WTC11 (cell line): ENCODE data around the gene PLK3. TPM values are rescaled to one million over a fixed set of nuclear protein-coding genes. Genes with fewer than 3 reads are reported as not detected.

Source experiments
- FOXK1 ChIP-seq: sonication (generic); formaldehyde crosslinking; IDR thresholded peaks from 2 replicates; pipeline ENCODE4 v1.8.0; 2022; ENCODE audit warnings: mild to moderate bottlenecking, moderate library complexity, missing genetic modification reagents
- IRF2 ChIP-seq: sonication (generic); formaldehyde crosslinking; IDR thresholded peaks from 2 replicates; pipeline ENCODE4 v1.8.0; 2022; ENCODE audit warnings: low read depth, missing genetic modification reagents, borderline replicate concordance
- KAT7 ChIP-seq: sonication (generic); formaldehyde crosslinking; IDR thresholded peaks from 2 replicates; pipeline ENCODE4 v1.8.1; 2023; ENCODE audit warnings: missing genetic modification reagents, mild to moderate bottlenecking, borderline replicate concordance
- MXD4 ChIP-seq: fragments of 250-450 bp; sonication (Bioruptor Pico); IDR thresholded peaks from 2 replicates; pipeline ENCODE4 v1.8.0; 2021; ENCODE audit warnings: mild to moderate bottlenecking, moderate library complexity, borderline replicate concordance
- NR3C1 ChIP-seq: sonication (generic); formaldehyde crosslinking; conservative IDR thresholded peaks from 2 replicates; pipeline ENCODE4 v1.8.1; 2023; ENCODE audit warnings: low read depth, mild to moderate bottlenecking, missing genetic modification reagents
- OVOL2 ChIP-seq: fragments of 250-450 bp; sonication (Bioruptor Pico); IDR thresholded peaks from 2 replicates; pipeline ENCODE4 v1.9.0; 2021; ENCODE audit warnings: mild to moderate bottlenecking, borderline replicate concordance
- SMAD4 ChIP-seq: sonication (generic); formaldehyde crosslinking; IDR thresholded peaks from 2 replicates; pipeline ENCODE4 v1.8.0; 2022; ENCODE audit warnings: mild to moderate bottlenecking, missing genetic modification reagents
- ZNF232 ChIP-seq: sonication (generic); formaldehyde crosslinking; IDR thresholded peaks from 2 replicates; pipeline ENCODE4 v1.8.0; 2022; ENCODE audit warnings: mild to moderate bottlenecking, missing genetic modification reagents
- ZNF263 ChIP-seq: sonication (generic); formaldehyde crosslinking; IDR thresholded peaks from 2 replicates; pipeline ENCODE4 v1.8.1; 2022; ENCODE audit warnings: low read depth, mild to moderate bottlenecking, moderate library complexity, missing genetic modification reagents
- total RNA-seq: library from RNA; stranded (reverse); gene quantifications from 3 replicates; pipeline ENCODE4 v1.2.3, GENCODE V29; 2021
- TF ChIP-seq, protein P1 (sequence below): sonication (generic); formaldehyde crosslinking; IDR thresholded peaks from 2 replicates; pipeline ENCODE4 v1.8.1; 2022; ENCODE audit warnings: mild to moderate bottlenecking, moderate library complexity, missing genetic modification reagents
- TF ChIP-seq, protein P2 (sequence below): sonication (generic); formaldehyde crosslinking; IDR thresholded peaks from 2 replicates; pipeline ENCODE4 v1.8.0; 2023; ENCODE audit warnings: missing genetic modification reagents, mild to moderate bottlenecking, borderline replicate concordance
- TF ChIP-seq, protein P3 (sequence below): fragments of 250-450 bp; sonication (Bioruptor Pico); conservative IDR thresholded peaks from 2 replicates; pipeline ENCODE4 v1.9.0; 2021; ENCODE audit warnings: mild to moderate bottlenecking
- TF ChIP-seq, protein P4 (sequence below): sonication (generic); formaldehyde crosslinking; IDR thresholded peaks from 2 replicates; pipeline ENCODE4 v1.8.0; 2022; ENCODE audit warnings: missing genetic modification reagents
- TF ChIP-seq, protein P5 (sequence below): fragments of 250-450 bp; sonication (Bioruptor Pico); IDR thresholded peaks from 2 replicates; pipeline ENCODE4 v1.8.0; 2021; ENCODE audit warnings: mild to moderate bottlenecking
- TF ChIP-seq, protein P6 (sequence below): sonication (generic); formaldehyde crosslinking; IDR thresholded peaks from 2 replicates; pipeline ENCODE4 v1.8.1; 2023; ENCODE audit warnings: mild to moderate bottlenecking, missing genetic modification reagents, moderate library complexity
- TF ChIP-seq, protein P7 (sequence below): fragments of 250-450 bp; sonication (Bioruptor Pico); IDR thresholded peaks from 2 replicates; pipeline ENCODE4 v1.9.0; 2021; ENCODE audit warnings: mild to moderate bottlenecking
- TF ChIP-seq, protein P8 (sequence below): fragments of 250-450 bp; sonication (Bioruptor Pico); IDR thresholded peaks from 2 replicates; pipeline ENCODE4 v1.9.0; 2021; ENCODE audit warnings: mild to moderate bottlenecking, borderline replicate concordance

The PLK3 gene
- total RNA-seq, 1 experiment from 2014 or later, result 16.4 TPM

DNA sequence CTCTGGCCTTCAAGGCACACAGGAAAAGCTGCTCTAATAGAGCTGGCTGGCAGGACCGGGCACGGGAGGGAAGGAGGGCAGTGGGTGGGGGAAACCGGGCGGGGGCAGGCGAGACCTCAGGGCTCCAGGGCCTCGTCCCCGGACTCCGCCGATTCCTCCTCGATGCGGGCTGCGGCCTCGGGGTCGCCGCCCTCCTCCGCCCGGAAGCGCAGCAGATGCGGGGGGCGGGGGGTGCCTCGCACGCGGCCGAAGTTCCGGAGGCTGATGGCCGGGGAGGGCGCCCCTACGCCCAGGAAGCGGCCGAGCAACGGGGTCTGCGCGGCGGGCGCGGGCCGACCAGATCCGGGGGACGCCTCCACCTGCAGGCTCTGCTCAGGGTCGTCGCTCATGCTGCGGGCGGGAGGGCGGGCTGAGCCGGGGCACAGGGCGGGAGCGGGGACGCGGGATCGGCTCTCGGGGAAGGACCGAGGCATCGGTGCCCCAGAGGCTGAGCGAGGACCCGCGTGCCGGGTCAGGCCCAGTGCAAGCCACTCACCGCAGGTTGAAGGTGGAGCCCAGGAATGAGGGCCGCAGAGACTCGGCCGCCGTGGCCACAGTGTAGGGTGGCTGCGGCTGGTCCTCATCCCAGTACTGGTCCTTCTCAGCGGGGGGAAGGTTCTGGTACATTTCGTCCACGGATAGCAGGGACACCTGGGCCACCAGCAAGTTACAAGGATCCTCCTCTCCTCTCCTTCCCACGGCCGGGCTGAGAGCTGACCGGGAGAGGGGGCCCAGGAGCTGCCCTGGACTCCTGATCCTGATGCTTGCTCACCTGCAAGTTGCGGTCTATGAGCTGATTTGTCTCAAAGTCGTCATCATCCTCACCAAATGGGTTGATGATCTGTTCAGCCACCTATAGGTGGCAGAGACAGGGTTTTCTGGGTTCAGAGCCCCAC, 15.8 kb upstream of the PLK3 start (continued):
- TF ChIP-seq, protein P1, sequence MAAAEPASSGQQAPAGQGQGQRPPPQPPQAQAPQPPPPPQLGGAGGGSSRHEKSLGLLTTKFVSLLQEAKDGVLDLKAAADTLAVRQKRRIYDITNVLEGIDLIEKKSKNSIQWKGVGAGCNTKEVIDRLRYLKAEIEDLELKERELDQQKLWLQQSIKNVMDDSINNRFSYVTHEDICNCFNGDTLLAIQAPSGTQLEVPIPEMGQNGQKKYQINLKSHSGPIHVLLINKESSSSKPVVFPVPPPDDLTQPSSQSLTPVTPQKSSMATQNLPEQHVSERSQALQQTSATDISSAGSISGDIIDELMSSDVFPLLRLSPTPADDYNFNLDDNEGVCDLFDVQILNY (CRISPR knock-in tag), result 0 out of 2 replicates have a peak, but pooled peaks have one; percentile 14
- TF ChIP-seq MXD4 (CRISPR knock-in tag) (no peak), ZNF263 (CRISPR knock-in tag) (no peak), ZNF232 (CRISPR knock-in tag) (no peak), OVOL2 (no peak), SMAD4 (CRISPR knock-in tag) (no peak), IRF2 (CRISPR knock-in tag) (no peak), NR3C1 (CRISPR knock-in tag) (peak; percentile 83; the same call in 1 of the 2 replicates), KAT7 (CRISPR knock-in tag) (no peak), FOXK1 (CRISPR knock-in tag) (0 out of 2 replicates have a peak, but pooled peaks have one; percentile 51)
- TF ChIP-seq, protein P2, sequence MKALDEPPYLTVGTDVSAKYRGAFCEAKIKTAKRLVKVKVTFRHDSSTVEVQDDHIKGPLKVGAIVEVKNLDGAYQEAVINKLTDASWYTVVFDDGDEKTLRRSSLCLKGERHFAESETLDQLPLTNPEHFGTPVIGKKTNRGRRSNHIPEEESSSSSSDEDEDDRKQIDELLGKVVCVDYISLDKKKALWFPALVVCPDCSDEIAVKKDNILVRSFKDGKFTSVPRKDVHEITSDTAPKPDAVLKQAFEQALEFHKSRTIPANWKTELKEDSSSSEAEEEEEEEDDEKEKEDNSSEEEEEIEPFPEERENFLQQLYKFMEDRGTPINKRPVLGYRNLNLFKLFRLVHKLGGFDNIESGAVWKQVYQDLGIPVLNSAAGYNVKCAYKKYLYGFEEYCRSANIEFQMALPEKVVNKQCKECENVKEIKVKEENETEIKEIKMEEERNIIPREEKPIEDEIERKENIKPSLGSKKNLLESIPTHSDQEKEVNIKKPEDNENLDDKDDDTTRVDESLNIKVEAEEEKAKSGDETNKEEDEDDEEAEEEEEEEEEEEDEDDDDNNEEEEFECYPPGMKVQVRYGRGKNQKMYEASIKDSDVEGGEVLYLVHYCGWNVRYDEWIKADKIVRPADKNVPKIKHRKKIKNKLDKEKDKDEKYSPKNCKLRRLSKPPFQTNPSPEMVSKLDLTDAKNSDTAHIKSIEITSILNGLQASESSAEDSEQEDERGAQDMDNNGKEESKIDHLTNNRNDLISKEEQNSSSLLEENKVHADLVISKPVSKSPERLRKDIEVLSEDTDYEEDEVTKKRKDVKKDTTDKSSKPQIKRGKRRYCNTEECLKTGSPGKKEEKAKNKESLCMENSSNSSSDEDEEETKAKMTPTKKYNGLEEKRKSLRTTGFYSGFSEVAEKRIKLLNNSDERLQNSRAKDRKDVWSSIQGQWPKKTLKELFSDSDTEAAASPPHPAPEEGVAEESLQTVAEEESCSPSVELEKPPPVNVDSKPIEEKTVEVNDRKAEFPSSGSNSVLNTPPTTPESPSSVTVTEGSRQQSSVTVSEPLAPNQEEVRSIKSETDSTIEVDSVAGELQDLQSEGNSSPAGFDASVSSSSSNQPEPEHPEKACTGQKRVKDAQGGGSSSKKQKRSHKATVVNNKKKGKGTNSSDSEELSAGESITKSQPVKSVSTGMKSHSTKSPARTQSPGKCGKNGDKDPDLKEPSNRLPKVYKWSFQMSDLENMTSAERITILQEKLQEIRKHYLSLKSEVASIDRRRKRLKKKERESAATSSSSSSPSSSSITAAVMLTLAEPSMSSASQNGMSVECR (CRISPR knock-in tag), result 0 out of 2 replicates have a peak, but pooled peaks have one; percentile 29
- TF ChIP-seq, protein P3, sequence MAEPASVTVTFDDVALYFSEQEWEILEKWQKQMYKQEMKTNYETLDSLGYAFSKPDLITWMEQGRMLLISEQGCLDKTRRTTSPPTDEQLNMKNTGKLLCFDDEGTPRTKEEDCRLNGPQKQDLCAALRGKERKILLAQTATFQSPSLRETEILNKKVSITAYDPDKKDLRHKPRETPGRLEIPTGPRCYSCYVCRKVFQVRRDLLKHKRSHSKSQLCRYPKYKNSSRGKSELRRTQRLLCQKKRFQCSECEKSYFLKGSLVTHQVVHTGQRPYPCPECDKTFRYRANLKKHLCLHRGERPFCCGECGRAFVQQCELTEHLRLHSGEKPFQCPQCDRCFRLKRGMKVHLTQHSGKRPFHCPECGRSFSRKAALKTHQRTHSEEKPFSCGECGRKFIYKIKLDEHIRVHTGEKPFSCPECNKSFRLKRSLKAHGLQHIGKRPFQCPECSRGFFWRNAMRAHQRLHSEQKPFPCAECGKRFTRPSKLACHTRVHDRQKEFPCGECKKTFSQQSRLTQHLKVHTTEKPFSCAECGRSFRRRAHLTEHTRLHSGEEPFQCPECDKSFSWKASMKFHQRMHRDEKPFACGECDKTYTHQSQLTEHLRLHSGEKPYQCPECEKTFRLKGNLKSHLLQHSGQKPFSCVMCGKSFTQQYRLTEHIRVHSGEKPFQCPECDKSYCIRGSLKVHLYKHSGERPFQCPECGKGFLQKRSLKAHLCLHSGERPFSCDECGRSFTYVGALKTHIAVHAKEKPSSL (CRISPR knock-in tag), result no peak
- TF ChIP-seq, protein P4, sequence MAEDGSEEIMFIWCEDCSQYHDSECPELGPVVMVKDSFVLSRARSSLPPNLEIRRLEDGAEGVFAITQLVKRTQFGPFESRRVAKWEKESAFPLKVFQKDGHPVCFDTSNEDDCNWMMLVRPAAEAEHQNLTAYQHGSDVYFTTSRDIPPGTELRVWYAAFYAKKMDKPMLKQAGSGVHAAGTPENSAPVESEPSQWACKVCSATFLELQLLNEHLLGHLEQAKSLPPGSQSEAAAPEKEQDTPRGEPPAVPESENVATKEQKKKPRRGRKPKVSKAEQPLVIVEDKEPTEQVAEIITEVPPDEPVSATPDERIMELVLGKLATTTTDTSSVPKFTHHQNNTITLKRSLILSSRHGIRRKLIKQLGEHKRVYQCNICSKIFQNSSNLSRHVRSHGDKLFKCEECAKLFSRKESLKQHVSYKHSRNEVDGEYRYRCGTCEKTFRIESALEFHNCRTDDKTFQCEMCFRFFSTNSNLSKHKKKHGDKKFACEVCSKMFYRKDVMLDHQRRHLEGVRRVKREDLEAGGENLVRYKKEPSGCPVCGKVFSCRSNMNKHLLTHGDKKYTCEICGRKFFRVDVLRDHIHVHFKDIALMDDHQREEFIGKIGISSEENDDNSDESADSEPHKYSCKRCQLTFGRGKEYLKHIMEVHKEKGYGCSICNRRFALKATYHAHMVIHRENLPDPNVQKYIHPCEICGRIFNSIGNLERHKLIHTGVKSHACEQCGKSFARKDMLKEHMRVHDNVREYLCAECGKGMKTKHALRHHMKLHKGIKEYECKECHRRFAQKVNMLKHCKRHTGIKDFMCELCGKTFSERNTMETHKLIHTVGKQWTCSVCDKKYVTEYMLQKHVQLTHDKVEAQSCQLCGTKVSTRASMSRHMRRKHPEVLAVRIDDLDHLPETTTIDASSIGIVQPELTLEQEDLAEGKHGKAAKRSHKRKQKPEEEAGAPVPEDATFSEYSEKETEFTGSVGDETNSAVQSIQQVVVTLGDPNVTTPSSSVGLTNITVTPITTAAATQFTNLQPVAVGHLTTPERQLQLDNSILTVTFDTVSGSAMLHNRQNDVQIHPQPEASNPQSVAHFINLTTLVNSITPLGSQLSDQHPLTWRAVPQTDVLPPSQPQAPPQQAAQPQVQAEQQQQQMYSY, result no peak
- TF ChIP-seq, protein P5, sequence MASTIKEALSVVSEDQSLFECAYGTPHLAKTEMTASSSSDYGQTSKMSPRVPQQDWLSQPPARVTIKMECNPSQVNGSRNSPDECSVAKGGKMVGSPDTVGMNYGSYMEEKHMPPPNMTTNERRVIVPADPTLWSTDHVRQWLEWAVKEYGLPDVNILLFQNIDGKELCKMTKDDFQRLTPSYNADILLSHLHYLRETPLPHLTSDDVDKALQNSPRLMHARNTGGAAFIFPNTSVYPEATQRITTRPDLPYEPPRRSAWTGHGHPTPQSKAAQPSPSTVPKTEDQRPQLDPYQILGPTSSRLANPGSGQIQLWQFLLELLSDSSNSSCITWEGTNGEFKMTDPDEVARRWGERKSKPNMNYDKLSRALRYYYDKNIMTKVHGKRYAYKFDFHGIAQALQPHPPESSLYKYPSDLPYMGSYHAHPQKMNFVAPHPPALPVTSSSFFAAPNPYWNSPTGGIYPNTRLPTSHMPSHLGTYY (CRISPR knock-in tag), result no peak
- TF ChIP-seq, protein P6, sequence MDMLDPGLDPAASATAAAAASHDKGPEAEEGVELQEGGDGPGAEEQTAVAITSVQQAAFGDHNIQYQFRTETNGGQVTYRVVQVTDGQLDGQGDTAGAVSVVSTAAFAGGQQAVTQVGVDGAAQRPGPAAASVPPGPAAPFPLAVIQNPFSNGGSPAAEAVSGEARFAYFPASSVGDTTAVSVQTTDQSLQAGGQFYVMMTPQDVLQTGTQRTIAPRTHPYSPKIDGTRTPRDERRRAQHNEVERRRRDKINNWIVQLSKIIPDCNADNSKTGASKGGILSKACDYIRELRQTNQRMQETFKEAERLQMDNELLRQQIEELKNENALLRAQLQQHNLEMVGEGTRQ (CRISPR knock-in tag), result no peak
- TF ChIP-seq, protein P7, sequence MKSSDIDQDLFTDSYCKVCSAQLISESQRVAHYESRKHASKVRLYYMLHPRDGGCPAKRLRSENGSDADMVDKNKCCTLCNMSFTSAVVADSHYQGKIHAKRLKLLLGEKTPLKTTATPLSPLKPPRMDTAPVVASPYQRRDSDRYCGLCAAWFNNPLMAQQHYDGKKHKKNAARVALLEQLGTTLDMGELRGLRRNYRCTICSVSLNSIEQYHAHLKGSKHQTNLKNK (CRISPR knock-in tag), result no peak
- TF ChIP-seq, protein P8, sequence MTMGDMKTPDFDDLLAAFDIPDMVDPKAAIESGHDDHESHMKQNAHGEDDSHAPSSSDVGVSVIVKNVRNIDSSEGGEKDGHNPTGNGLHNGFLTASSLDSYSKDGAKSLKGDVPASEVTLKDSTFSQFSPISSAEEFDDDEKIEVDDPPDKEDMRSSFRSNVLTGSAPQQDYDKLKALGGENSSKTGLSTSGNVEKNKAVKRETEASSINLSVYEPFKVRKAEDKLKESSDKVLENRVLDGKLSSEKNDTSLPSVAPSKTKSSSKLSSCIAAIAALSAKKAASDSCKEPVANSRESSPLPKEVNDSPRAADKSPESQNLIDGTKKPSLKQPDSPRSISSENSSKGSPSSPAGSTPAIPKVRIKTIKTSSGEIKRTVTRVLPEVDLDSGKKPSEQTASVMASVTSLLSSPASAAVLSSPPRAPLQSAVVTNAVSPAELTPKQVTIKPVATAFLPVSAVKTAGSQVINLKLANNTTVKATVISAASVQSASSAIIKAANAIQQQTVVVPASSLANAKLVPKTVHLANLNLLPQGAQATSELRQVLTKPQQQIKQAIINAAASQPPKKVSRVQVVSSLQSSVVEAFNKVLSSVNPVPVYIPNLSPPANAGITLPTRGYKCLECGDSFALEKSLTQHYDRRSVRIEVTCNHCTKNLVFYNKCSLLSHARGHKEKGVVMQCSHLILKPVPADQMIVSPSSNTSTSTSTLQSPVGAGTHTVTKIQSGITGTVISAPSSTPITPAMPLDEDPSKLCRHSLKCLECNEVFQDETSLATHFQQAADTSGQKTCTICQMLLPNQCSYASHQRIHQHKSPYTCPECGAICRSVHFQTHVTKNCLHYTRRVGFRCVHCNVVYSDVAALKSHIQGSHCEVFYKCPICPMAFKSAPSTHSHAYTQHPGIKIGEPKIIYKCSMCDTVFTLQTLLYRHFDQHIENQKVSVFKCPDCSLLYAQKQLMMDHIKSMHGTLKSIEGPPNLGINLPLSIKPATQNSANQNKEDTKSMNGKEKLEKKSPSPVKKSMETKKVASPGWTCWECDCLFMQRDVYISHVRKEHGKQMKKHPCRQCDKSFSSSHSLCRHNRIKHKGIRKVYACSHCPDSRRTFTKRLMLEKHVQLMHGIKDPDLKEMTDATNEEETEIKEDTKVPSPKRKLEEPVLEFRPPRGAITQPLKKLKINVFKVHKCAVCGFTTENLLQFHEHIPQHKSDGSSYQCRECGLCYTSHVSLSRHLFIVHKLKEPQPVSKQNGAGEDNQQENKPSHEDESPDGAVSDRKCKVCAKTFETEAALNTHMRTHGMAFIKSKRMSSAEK, result no peak
